ENCODE results near the gene FAM90A1.
"Not testable (repeated sequence)": the region's sequence is repeated elsewhere in the genome, so short reads cannot be mapped to it uniquely, and the experiment has no call there.

DNA sequence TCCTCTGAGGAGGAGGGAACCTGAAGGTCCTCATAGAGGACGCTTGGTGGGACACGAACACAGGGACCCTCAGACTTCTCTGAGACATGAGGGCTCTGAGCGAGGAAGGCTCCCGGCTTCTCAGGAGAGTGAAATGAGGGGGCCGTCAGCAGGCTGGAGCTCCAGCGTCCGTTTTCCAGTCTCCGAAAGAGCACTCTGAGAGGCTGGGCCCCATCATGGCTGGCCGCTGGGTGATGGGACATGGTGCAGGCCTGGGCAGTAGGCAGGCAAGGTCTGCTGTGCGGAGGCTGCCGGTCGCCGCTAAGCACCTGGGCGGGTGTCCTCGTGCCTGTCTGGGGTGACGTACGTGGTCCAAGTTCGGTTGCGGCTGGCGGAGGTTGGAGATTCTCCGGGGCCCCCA, 5.6 kb downstream of the FAM90A1 start:
- TF ChIP-seq, protein P1, sequence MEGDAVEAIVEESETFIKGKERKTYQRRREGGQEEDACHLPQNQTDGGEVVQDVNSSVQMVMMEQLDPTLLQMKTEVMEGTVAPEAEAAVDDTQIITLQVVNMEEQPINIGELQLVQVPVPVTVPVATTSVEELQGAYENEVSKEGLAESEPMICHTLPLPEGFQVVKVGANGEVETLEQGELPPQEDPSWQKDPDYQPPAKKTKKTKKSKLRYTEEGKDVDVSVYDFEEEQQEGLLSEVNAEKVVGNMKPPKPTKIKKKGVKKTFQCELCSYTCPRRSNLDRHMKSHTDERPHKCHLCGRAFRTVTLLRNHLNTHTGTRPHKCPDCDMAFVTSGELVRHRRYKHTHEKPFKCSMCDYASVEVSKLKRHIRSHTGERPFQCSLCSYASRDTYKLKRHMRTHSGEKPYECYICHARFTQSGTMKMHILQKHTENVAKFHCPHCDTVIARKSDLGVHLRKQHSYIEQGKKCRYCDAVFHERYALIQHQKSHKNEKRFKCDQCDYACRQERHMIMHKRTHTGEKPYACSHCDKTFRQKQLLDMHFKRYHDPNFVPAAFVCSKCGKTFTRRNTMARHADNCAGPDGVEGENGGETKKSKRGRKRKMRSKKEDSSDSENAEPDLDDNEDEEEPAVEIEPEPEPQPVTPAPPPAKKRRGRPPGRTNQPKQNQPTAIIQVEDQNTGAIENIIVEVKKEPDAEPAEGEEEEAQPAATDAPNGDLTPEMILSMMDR (IDR thresholded peaks at IDR 0.05; ENCODE audit: low read depth, low read length), result not testable (repeated sequence)
- not testable (repeated sequence) for TF ChIP-seq EZH2phosphoT487 (IDR thresholded peaks at IDR 0.05; ENCODE audit: low read depth)

Data from OCI-LY3 (cell line).